GM13977 (cell line): ENCODE data around the gene HID1.
A peak's percentile ranks its signal among the peaks of the same experiment; 100 is the strongest.

Experiments
- DNase-seq: peaks from one replicate; pipeline ENCODE4 v3.0.0; 2012; ENCODE audit warnings: low spot score
- CTCF ChIP-seq: IDR thresholded peaks from 2 replicates; pipeline ENCODE4 v1.5.1; 2012; ENCODE audit warnings: mild to moderate bottlenecking, control low read depth; ENCODE audit not compliant: insufficient read depth; ENCODE audit errors: extremely low read depth, missing control alignments
- in situ Hi-C: fragments of 300-500 bp; cut with MboI; formaldehyde crosslinking; loops from one replicate; pipeline ENCODE4 v1.12.0; 2022; ENCODE audit warnings: low sequenced_read_pairs, low pct_unique_long_range_greater_than_20kb, mixed read lengths, inconsistent platforms; ENCODE audit not compliant: unreplicated experiment

HID1 gene

GRCh38 chr17:74935048-74935447 is 37.5 kb downstream of the HID1 start:
- DNase-seq: no peak
- in situ Hi-C loops: no loop called here
- TF ChIP-seq CTCF: no peak

GRCh38 chr17:74930535-74931036 is 42.0 kb downstream of the HID1 start:
- no peak for DNase-seq
- in situ Hi-C loops: no loop called here
- TF ChIP-seq CTCF: no peak

- in situ Hi-C loops: no loop called here
- no peak for DNase-seq
- no peak for TF ChIP-seq CTCF
These were observed 43.8 kb downstream of the HID1 start for GRCh38 chr17:74928786-74929185.

- no peak for TF ChIP-seq CTCF
- DNase-seq: no peak
These were observed 47.3 kb downstream of the HID1 start for GRCh38 chr17:74925242-74925641.

GRCh38 chr17:74924250-74924948 is 48.2 kb downstream of the HID1 start, which contains the start of gene OTOP2:
Gene OTOP2 (plus strand): TSS chr17:74924273. CDS start chr17:74924633, 360 bp downstream.
- TF ChIP-seq CTCF: no peak
- no peak for DNase-seq
- in situ Hi-C loops: no loop called here

More at GRCh38 chr17:74925242-74925641, 47.3 kb downstream of the HID1 start:
- in situ Hi-C loops: no loop called here

- TF ChIP-seq CTCF: peak; percentile 92
- DNase-seq: peak; percentile 96
- in situ Hi-C loops: no loop called here
These were observed 48.9 kb downstream of the HID1 start for GRCh38 chr17:74923538-74924249.
